Inflammatory macrophage treated with lipopolysaccharide for 4 hours (primary cell): ENCODE measurements around the gene SEMA5A.

Experiments used
- DNase-seq: peaks from one replicate; pipeline ENCODE4 v3.0.0-alpha.2; 2020

Gene SEMA5A

GRCh38 chr5:9090381-9091026 is 455.4 kb downstream of the SEMA5A start:
- DNase-seq, result no peak

GRCh38 chr5:9089893-9090292 is 456.0 kb downstream of the SEMA5A start:
- DNase-seq, result no peak

GRCh38 chr5:9082996-9083395 is 462.9 kb downstream of the SEMA5A start:
- no peak for DNase-seq

- no peak for DNase-seq
Measured at GRCh38 chr5:9072701-9073100, 473.2 kb downstream of the SEMA5A start.

- no peak for DNase-seq
Measured at GRCh38 chr5:9071524-9071923, 474.4 kb downstream of the SEMA5A start.

- no peak for DNase-seq
Measured at GRCh38 chr5:9071074-9071473, 474.8 kb downstream of the SEMA5A start.

GRCh38 chr5:9069650-9070049 is 476.2 kb downstream of the SEMA5A start:
- no peak for DNase-seq

- no peak for DNase-seq
Measured at GRCh38 chr5:9067154-9067553, 478.7 kb downstream of the SEMA5A start.

GRCh38 chr5:9066349-9066748 is 479.5 kb downstream of the SEMA5A start:
- DNase-seq, result no peak

GRCh38 chr5:9063615-9064245 is 482.1 kb downstream of the SEMA5A start:
- DNase-seq, result no peak

GRCh38 chr5:9062873-9063272 is 483.0 kb downstream of the SEMA5A start:
- DNase-seq, result no peak

- DNase-seq, result no peak
Measured at GRCh38 chr5:9059920-9060691, 485.8 kb downstream of the SEMA5A start.

GRCh38 chr5:9058666-9059065 is 487.2 kb downstream of the SEMA5A start:
- DNase-seq, result no peak

- DNase-seq, result no peak
Measured at GRCh38 chr5:9058161-9058560, 487.7 kb downstream of the SEMA5A start.

GRCh38 chr5:9057406-9058000 is 488.4 kb downstream of the SEMA5A start:
- DNase-seq, result no peak

GRCh38 chr5:9056046-9056445 is 489.8 kb downstream of the SEMA5A start:
- no peak for DNase-seq

- no peak for DNase-seq
Measured at GRCh38 chr5:9054821-9055589, 490.9 kb downstream of the SEMA5A start.

- no peak for DNase-seq
Measured at GRCh38 chr5:9054322-9054721, 491.6 kb downstream of the SEMA5A start.

GRCh38 chr5:9052421-9052820 is 493.5 kb downstream of the SEMA5A start:
- DNase-seq, result no peak

GRCh38 chr5:9051779-9052178 is 494.1 kb downstream of the SEMA5A start:
- DNase-seq, result no peak

GRCh38 chr5:9047932-9048331 is 497.9 kb downstream of the SEMA5A start:
- no peak for DNase-seq

- no peak for DNase-seq
Measured at GRCh38 chr5:9046756-9047481, 499.0 kb downstream of the SEMA5A start.
